GM21825 (cell line): ENCODE measurements around the gene RNH1.
"Not testable (repeated sequence)": the region's sequence is repeated elsewhere in the genome, so short reads cannot be mapped to it uniquely, and the experiment has no call there.

Experiments
- ATAC-seq: cut with Tn5 transposase; IDR thresholded peaks from one replicate; pipeline ENCODE4 v1.9.1; 2021; ENCODE audit warnings: mild to moderate bottlenecking, moderate library complexity; ENCODE audit not compliant: unreplicated experiment

RNH1 gene

GRCh38 chr11:520428-521176 is 13.6 kb upstream of the RNH1 start:
- no peak for ATAC-seq

- peak; percentile 84 for ATAC-seq
These were observed 11.6 kb upstream of the RNH1 start for GRCh38 chr11:518463-519202.

- ATAC-seq, result not testable (repeated sequence)
These were observed 10.1 kb upstream of the RNH1 start for GRCh38 chr11:516918-517685.

GRCh38 chr11:516400-516799 is 9.4 kb upstream of the RNH1 start:
- ATAC-seq, result no peak

- ATAC-seq, result no peak
These were observed 8.1 kb upstream of the RNH1 start for GRCh38 chr11:515131-515530.

- ATAC-seq, result no peak
These were observed 7.6 kb upstream of the RNH1 start for GRCh38 chr11:514606-515005.

- no peak for ATAC-seq
These were observed 5.9 kb upstream of the RNH1 start for GRCh38 chr11:512761-513595.

GRCh38 chr11:508956-509355 is 1.9 kb upstream of the RNH1 start:
- ATAC-seq, result no peak

GRCh38 chr11:507727-508515 is 879 bp upstream of the RNH1 start:
- ATAC-seq, result no peak

- ATAC-seq, result peak; percentile 57
These were observed 626 bp downstream of the RNH1 start for GRCh38 chr11:506238-506994.

GRCh38 chr11:504994-505344 is 2.1 kb downstream of the RNH1 start:
- no peak for ATAC-seq

GRCh38 chr11:504053-504993 is 2.7 kb downstream of the RNH1 start:
- no peak for ATAC-seq

GRCh38 chr11:503179-503981 is 3.7 kb downstream of the RNH1 start:
- ATAC-seq, result no peak

GRCh38 chr11:502288-503178 is 4.5 kb downstream of the RNH1 start:
- no peak for ATAC-seq

- no peak for ATAC-seq
These were observed 5.3 kb downstream of the RNH1 start for GRCh38 chr11:501683-502287.
